Measurements from ENCODE around the gene OCIAD1.
A peak's percentile ranks its signal among the peaks of the same experiment; 100 is the strongest.

Gene OCIAD1

DNA sequence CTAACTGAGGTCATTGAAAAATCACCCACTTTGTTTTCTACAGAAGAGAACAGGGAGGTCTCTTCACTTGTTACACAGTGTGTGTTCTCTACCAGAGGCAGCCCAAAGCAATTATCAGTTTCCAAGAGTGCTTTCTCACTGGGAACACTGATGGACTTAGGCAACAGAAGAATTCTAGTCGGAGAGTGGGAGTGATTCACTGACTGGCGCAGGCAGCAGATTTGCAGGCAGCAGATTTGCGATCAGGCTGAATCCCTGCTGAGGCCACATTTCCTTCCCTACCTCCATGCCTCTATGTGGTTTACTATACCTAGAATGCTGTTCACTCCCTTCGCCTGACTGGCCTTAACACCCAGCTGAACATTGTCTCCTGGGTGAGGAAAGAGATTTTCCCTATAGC lies 69.1 kb downstream of the OCIAD1 start:
- H3K4me1 ChIP-seq (ENCODE audit: control insufficient read depth, insufficient read depth, low read length): no peaks in the 10 kb centered on the region
- H3K9me3 ChIP-seq (ENCODE audit: control insufficient read depth, insufficient read depth, low read length): no peaks in the 10 kb centered on the region
- no peak overlapping the region for H3K9ac ChIP-seq (ENCODE audit: low read depth, low read length)
- H3K4me3 ChIP-seq (ENCODE audit: low read depth, low read length): no peak overlapping the region
- H3K27me3 ChIP-seq (ENCODE audit: control insufficient read depth, insufficient read depth, low read length): no peaks in the 10 kb centered on the region
- peaks cover 7% of the 10 kb centered on the region for H3K36me3 ChIP-seq (ENCODE audit: control insufficient read depth, insufficient read depth, low read length)

DNA sequence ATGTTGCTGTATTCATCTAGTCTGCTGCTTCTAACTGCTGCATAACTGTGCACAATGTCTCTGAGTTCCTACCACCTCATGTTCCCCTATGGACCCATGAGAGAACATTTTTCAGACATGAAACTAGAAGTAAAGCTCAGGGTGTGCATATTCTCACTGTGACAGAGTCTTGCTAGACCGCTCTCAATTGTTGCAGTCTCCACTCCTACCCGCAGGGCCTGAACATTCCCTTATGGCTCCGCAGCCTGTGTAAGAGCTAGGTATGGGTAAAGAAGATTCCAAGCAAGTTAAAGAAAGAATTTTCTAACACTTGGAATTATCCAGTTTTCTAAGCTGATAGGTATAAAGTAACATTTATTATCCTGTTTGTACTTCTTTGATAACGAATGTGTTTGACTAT lies 70.3 kb downstream of the OCIAD1 start:
- H3K9ac ChIP-seq (ENCODE audit: low read depth, low read length): no peak overlapping the region
- no peak overlapping the region for H3K4me3 ChIP-seq (ENCODE audit: low read depth, low read length)
- H3K27me3 ChIP-seq (ENCODE audit: control insufficient read depth, insufficient read depth, low read length): no peaks in the 10 kb centered on the region
- H3K9me3 ChIP-seq (ENCODE audit: control insufficient read depth, insufficient read depth, low read length): no peaks in the 10 kb centered on the region
- peaks cover 6% of the 10 kb centered on the region for H3K36me3 ChIP-seq (ENCODE audit: control insufficient read depth, insufficient read depth, low read length)
- H3K4me1 ChIP-seq (ENCODE audit: control insufficient read depth, insufficient read depth, low read length): peaks cover 3% of the 10 kb centered on the region

DNA sequence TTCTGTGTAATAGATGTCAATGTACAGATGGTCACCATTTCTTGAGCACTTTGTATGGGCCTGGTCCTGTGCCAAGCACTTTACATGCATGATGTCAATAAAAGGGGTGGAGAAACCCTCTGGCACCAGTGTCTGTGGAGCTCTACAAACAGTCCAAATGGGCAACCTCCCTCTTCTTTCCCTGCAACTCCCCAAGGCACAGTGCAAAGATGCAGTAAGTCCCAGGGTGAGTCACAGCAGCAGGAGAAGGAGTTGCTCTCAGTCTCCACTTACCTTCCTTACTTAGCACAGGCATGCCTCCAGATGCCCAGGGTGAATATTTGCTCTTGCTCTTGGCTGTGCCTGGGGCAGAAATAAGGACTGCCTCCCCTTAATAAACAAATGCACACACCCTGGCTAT lies 71.4 kb downstream of the OCIAD1 start:
- peaks cover 3% of the 10 kb centered on the region for H3K4me1 ChIP-seq (ENCODE audit: control insufficient read depth, insufficient read depth, low read length)
- H3K36me3 ChIP-seq (ENCODE audit: control insufficient read depth, insufficient read depth, low read length): peaks cover 4% of the 10 kb centered on the region
- no peak overlapping the region for H3K9ac ChIP-seq (ENCODE audit: low read depth, low read length)
- H3K4me3 ChIP-seq (ENCODE audit: low read depth, low read length): no peak overlapping the region
- H3K9me3 ChIP-seq (ENCODE audit: control insufficient read depth, insufficient read depth, low read length): no peaks in the 10 kb centered on the region
- H3K27me3 ChIP-seq (ENCODE audit: control insufficient read depth, insufficient read depth, low read length): no peaks in the 10 kb centered on the region

DNA sequence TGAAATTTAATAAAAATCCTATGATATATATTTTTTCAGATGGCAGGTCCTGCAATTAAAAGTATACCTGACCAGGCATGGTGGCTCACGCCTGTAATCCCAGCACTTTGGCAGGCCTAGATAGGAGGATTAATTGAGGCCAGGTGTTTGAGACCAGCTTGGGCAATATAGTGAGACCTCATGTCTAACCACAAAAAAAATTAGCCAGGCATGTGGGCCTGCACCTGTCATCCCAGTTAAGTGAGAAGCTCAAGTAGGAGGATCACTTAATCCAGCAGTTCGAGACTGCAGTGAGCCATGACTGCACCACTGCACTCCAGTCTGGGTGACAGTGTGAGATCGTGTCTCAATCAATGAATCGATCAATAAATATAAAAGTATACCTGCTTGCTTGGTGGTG lies 73.2 kb downstream of the OCIAD1 start:
- Histone ChIP-seq H3K4me1 (ENCODE audit: control insufficient read depth, insufficient read depth, low read length) (peaks cover 3% of the 10 kb centered on the region), H3K9me3 (ENCODE audit: control insufficient read depth, insufficient read depth, low read length) (no peaks in the 10 kb centered on the region), H3K9ac (ENCODE audit: low read depth, low read length) (no peak overlapping the region), H3K27me3 (ENCODE audit: control insufficient read depth, insufficient read depth, low read length) (no peaks in the 10 kb centered on the region), H3K4me3 (ENCODE audit: low read depth, low read length) (no peak overlapping the region), H3K36me3 (ENCODE audit: control insufficient read depth, insufficient read depth, low read length) (peaks cover 2% of the 10 kb centered on the region)

DNA sequence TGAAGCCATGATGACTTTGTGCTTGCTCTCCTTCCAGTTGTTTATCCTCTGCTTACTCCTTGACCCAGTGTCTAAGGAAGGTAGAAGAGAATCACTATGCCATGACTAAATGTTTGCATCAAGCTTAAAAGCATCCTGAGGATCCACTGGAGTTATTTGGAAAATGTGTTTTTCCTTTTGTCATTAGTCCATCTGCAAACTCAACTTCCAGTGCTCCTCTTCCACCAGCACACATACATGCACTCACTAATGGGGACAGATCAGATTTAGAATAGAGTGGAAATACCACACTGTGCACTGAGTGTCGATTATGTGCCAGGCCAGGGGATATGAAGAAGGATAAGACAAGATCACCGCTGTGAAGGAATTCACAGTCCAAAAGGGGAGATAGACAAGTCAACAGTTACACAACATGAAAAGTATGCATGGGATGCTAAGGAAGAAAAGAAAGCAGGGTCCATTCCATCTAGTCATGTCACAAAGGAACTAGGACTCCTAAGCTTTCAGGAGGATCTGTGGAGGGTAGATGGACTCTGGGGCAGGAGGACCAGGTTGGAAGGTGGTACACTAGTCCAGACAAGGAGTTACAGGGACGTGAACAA lies 73.8 kb downstream of the OCIAD1 start:
- Histone ChIP-seq H3K36me3 (ENCODE audit: control insufficient read depth, insufficient read depth, low read length) (peaks cover 2% of the 10 kb centered on the region), H3K4me3 (ENCODE audit: low read depth, low read length) (no peak overlapping the region), H3K4me1 (ENCODE audit: control insufficient read depth, insufficient read depth, low read length) (peaks cover 3% of the 10 kb centered on the region), H3K9me3 (ENCODE audit: control insufficient read depth, insufficient read depth, low read length) (no peaks in the 10 kb centered on the region), H3K27me3 (ENCODE audit: control insufficient read depth, insufficient read depth, low read length) (no peaks in the 10 kb centered on the region), H3K9ac (ENCODE audit: low read depth, low read length) (no peak overlapping the region)

DNA sequence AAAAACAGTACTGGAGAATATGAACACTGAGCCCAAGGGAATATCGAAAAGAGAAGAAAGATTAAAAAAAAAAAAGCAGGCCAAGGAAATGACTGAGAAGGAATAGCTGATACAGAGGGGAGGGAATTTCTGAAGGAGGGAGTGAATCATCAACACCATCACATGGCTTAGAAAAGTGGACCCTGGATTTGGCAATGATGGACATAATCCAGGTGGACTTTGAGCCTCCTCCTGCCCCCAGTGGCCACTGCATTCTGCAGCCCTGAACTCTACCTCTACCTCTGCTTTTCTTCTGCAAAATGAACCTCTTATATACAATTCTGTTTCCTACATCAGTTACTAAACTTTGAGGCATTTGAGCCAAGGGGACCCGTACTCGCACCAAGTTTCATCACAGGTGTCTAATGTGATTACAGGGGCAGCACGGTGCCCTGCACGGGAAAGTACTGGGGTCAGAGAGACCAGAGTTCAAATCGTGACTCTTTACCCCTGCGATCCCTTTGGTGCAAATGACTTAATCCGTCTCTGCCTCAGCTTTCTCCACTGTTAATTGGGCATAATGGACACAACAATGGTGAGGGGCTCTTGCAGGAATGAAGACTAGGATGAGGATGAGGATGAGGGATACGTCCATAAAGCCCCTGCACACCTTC lies 74.6 kb downstream of the OCIAD1 start:
- Histone ChIP-seq H3K4me3 (ENCODE audit: low read depth, low read length) (peak overlapping the region; percentile 76), H3K9me3 (ENCODE audit: control insufficient read depth, insufficient read depth, low read length) (no peaks in the 10 kb centered on the region), H3K27me3 (ENCODE audit: control insufficient read depth, insufficient read depth, low read length) (no peaks in the 10 kb centered on the region), H3K9ac (ENCODE audit: low read depth, low read length) (peak overlapping the region; percentile 70), H3K4me1 (ENCODE audit: control insufficient read depth, insufficient read depth, low read length) (peaks cover 3% of the 10 kb centered on the region), H3K36me3 (ENCODE audit: control insufficient read depth, insufficient read depth, low read length) (peaks cover 2% of the 10 kb centered on the region)

DNA sequence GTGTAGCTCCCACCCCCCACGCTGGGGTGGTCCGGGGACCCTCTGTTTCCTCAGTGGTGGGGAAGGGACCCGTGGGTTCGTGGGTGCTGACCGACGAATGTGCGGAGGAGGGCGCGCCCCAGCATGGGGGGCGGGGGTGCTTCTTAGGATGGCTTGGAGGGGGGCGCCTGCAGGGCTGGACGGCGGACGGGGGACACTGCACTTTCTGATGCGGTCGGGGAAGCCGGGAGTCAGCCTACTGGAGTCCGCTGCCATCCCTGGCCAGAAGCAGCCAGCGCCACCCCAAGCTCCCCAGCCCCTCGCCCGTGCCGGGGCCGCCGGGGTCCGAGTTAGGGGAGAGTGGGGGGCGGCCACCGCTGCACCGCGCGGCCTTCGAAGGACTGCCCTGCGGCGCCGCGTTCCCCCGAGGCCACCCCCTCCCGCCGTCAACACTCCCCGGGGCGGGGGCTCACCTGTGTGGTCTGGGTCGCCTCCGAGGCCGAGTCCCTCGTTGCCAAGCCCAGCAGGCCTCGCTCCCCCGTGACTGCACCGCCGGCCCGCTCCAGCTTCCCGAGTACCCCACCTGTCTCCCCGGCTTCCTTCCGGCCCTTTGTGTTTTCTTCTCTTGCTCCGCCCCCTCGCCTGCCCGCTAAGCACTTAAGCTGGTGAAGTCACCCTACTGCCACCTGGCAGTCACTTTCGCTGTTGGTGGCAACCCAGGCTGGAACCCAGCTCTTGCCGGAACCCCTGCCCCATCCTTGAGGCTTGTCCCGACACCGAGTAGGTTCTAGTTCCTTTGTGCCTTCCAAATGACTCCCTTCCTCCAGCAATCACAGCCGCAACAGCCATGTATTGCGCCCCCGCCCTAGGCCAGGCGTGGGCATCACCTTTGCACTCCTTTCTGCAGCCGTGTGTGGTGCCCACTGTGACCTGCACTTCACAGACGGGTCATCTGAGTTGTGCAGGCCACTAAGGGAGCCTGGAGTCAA lies 75.6 kb downstream of the OCIAD1 start, which contains the start of gene OCIAD2:
TSS of gene OCIAD2 (minus strand) at position 569 of the 968 bp plus-strand sequence. CDS start 2,225 bp downstream, outside the sequence.
- Histone ChIP-seq H3K4me1 (ENCODE audit: control insufficient read depth, insufficient read depth, low read length) (peaks cover 3% of the 10 kb centered on the region), H3K9me3 (ENCODE audit: control insufficient read depth, insufficient read depth, low read length) (no peaks in the 10 kb centered on the region), H3K27me3 (ENCODE audit: control insufficient read depth, insufficient read depth, low read length) (no peaks in the 10 kb centered on the region), H3K4me3 (ENCODE audit: low read depth, low read length) (peak within 1 kb of the TSS; percentile 76), H3K9ac (ENCODE audit: low read depth, low read length) (peak within 1 kb of the TSS; percentile 70), H3K36me3 (ENCODE audit: control insufficient read depth, insufficient read depth, low read length) (peaks cover 2% of the 10 kb centered on the region)

DNA sequence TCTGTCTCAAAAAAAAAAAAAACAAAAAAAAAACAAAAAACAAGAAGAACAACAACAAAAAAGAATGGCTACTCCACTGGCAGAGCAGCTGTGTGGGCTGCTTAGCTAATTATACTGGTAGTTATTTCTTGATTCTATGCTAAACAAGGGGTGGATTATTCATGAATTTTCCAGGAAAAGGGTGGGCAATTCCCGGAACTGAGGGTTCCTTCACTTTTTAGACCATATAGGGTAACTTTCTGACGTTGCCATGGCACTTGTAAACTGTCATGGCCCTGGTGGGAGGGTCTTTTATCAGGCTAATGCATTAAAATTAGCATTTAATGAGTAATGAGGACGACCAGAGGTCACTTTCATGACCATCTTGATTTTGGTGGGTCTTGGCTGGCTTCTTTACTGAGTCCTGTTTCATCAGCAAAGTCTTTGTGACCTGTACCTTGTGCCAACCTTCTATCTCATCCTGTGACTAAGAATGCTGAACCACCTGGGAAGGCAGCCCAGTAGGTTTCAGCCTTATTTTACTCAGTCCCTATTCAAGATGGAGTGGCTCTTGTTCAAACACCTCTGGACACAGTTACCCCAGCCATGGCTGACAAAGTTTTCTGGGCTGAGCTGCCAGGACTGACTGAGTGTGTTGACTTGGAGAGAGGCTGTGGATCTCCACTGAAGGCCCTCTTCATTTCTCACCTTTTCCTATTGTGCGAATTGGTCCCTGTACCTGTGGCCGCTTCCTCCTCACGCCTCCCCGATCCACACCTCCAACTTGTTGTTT lies 77.0 kb downstream of the OCIAD1 start:
- no peaks in the 10 kb centered on the region for H3K9me3 ChIP-seq (ENCODE audit: control insufficient read depth, insufficient read depth, low read length)
- H3K36me3 ChIP-seq (ENCODE audit: control insufficient read depth, insufficient read depth, low read length): peaks cover 2% of the 10 kb centered on the region
- H3K4me3 ChIP-seq (ENCODE audit: low read depth, low read length): no peak overlapping the region
- H3K27me3 ChIP-seq (ENCODE audit: control insufficient read depth, insufficient read depth, low read length): no peaks in the 10 kb centered on the region
- no peak overlapping the region for H3K9ac ChIP-seq (ENCODE audit: low read depth, low read length)
- peaks cover 3% of the 10 kb centered on the region for H3K4me1 ChIP-seq (ENCODE audit: control insufficient read depth, insufficient read depth, low read length)

DNA sequence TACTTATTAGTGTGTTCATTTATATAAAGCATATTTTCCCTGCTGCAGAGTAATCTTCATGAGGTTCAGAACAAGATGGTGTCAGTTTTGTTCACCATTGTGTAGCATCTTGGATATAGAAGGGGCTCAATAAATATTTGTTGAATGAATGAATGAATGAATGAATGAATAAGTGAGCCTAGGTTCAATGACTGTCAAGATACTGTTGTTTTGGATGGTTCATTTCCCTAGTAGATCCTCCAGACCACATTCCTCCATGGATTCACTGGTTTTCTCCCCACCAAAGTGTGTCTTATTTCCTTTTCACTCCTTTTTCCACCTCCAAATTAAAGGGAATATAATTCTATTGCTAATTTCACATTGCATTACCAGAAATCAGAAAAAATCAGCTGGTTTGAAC lies 77.8 kb downstream of the OCIAD1 start:
- H3K4me3 ChIP-seq (ENCODE audit: low read depth, low read length): no peak overlapping the region
- H3K4me1 ChIP-seq (ENCODE audit: control insufficient read depth, insufficient read depth, low read length): peaks cover 3% of the 10 kb centered on the region
- no peak overlapping the region for H3K9ac ChIP-seq (ENCODE audit: low read depth, low read length)
- H3K36me3 ChIP-seq (ENCODE audit: control insufficient read depth, insufficient read depth, low read length): peaks cover 2% of the 10 kb centered on the region
- no peaks in the 10 kb centered on the region for H3K9me3 ChIP-seq (ENCODE audit: control insufficient read depth, insufficient read depth, low read length)
- no peaks in the 10 kb centered on the region for H3K27me3 ChIP-seq (ENCODE audit: control insufficient read depth, insufficient read depth, low read length)

DNA sequence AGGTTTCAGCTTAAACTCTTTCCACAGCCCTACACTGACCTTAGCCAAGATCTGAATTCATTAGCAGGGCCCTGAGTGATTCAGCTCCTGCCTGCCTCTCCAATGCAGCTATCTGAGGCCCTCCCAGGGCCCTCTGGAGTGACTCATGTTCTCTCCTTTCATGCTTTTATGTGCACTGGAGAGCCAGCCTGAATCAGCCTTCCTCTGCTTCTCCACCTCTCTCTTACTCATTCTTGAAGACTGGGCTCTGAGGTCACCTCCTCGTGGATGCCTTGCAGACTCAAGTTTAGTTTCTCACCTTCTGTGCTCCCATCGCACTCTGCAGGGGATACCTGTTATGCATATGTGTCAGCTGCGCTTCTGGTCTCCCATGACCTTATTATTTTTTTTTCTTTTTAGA lies 78.8 kb downstream of the OCIAD1 start:
- no peaks in the 10 kb centered on the region for H3K9me3 ChIP-seq (ENCODE audit: control insufficient read depth, insufficient read depth, low read length)
- peaks cover 3% of the 10 kb centered on the region for H3K4me1 ChIP-seq (ENCODE audit: control insufficient read depth, insufficient read depth, low read length)
- H3K4me3 ChIP-seq (ENCODE audit: low read depth, low read length): no peak overlapping the region
- H3K36me3 ChIP-seq (ENCODE audit: control insufficient read depth, insufficient read depth, low read length): peaks cover 2% of the 10 kb centered on the region
- no peaks in the 10 kb centered on the region for H3K27me3 ChIP-seq (ENCODE audit: control insufficient read depth, insufficient read depth, low read length)
- no peak overlapping the region for H3K9ac ChIP-seq (ENCODE audit: low read depth, low read length)

DNA sequence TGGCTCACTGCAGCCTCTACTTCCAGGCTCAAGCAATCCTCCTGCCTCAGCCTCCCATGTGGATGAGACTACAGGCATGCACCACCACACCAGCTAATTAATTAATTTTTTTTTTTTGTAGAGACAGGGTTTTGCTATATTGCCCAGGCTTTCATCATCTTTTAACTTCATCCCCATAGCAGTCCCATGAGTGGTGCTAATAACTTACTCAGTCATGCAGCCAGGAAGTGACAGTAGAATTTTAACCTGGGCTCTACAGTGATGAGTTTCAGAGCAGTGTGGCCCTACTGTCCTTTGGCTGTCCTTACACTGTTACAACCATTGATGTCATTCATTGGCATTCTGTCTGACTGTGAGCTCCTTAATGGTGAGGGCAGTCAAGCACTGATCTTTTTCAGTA lies 79.6 kb downstream of the OCIAD1 start:
- Histone ChIP-seq H3K27me3 (ENCODE audit: control insufficient read depth, insufficient read depth, low read length) (no peaks in the 10 kb centered on the region), H3K9ac (ENCODE audit: low read depth, low read length) (no peak overlapping the region), H3K4me3 (ENCODE audit: low read depth, low read length) (no peak overlapping the region), H3K4me1 (ENCODE audit: control insufficient read depth, insufficient read depth, low read length) (peaks cover 3% of the 10 kb centered on the region), H3K9me3 (ENCODE audit: control insufficient read depth, insufficient read depth, low read length) (no peaks in the 10 kb centered on the region), H3K36me3 (ENCODE audit: control insufficient read depth, insufficient read depth, low read length) (peaks cover 2% of the 10 kb centered on the region)
